Fibroblast of lung (primary cell): ENCODE results near the gene MS4A10. TPM values are rescaled to one million over a fixed set of nuclear protein-coding genes. Genes with fewer than 3 reads are reported as not detected.

ENCODE experiments used
- DNase-seq, 2 donors: peaks; one replicate each; pipeline versions ENCODE4 v3.0.0 to v3.0.0-alpha.2; 2010; ENCODE audit warnings: low read depth in 2 of 2
- H2AFZ ChIP-seq: 2 replicates; pipeline ENCODE4 v1.5.1; 2012; ENCODE audit warnings: low read length, control low read depth, inconsistent platforms
- H3K27ac ChIP-seq: 2 replicates; pipeline ENCODE4 v1.5.1; 2011; ENCODE audit warnings: low read length, control low read depth; ENCODE audit not compliant: insufficient read depth
- H3K27me3 ChIP-seq: 2 replicates; pipeline ENCODE4 v1.5.1; 2011; ENCODE audit warnings: mild to moderate bottlenecking, low read length; ENCODE audit not compliant: control insufficient read depth, insufficient read depth
- H3K36me3 ChIP-seq: 2 replicates; pipeline ENCODE4 v1.5.1; 2011; ENCODE audit warnings: low read length; ENCODE audit not compliant: control insufficient read depth, insufficient read depth
- H3K4me1 ChIP-seq: 2 replicates; pipeline ENCODE4 v1.5.1; 2011; ENCODE audit warnings: low read length; ENCODE audit not compliant: control insufficient read depth, insufficient read depth; ENCODE audit errors: extremely low read depth
- H3K4me2 ChIP-seq: 2 replicates; pipeline ENCODE4 v1.5.1; 2011; ENCODE audit warnings: low read length, control low read depth; ENCODE audit not compliant: insufficient read depth; ENCODE audit errors: extremely low read depth
- H3K4me3 ChIP-seq, 4 experiments: fragments of 200-600 bp in 1 of 4; sonication (generic) in 1 of 4; replicated peaks in 1 of 4; 2 replicates each; pipeline ENCODE4 v1.5.1; 2011 to 2016; ENCODE audit warnings: low read length in 4 of 4, low read depth in 3 of 4, mild to moderate bottlenecking in 3 of 4, control low read depth in 2 of 4, inconsistent platforms in 1 of 4, mixed read lengths in 1 of 4; ENCODE audit not compliant: insufficient read depth in 1 of 4; ENCODE audit errors: control extremely low read depth in 1 of 4
- H3K79me2 ChIP-seq: 2 replicates; pipeline ENCODE4 v1.5.1; 2012; ENCODE audit warnings: mild to moderate bottlenecking, low read length, inconsistent platforms; ENCODE audit not compliant: control insufficient read depth, insufficient read depth
- H3K9ac ChIP-seq: 2 replicates; pipeline ENCODE4 v1.5.1; 2011; ENCODE audit warnings: mild to moderate bottlenecking, low read length, control low read depth; ENCODE audit not compliant: insufficient read depth
- H3K9me3 ChIP-seq: 2 replicates; pipeline ENCODE4 v1.5.1; 2012; ENCODE audit warnings: low read depth, low read length; ENCODE audit not compliant: control insufficient read depth, insufficient read depth
- H4K20me1 ChIP-seq: 2 replicates; pipeline ENCODE4 v1.5.1; 2011; ENCODE audit warnings: low read length; ENCODE audit not compliant: control insufficient read depth, insufficient read depth; ENCODE audit errors: extremely low read depth
- CTCF ChIP-seq, 2 donors: IDR thresholded peaks in 1 of 2; conservative IDR thresholded peaks in 1 of 2; 1 replicate in 1 of 2; 2 replicates in 1 of 2; pipeline ENCODE4 v1.5.1; 2011 to 2012; ENCODE audit warnings: low read length in 2 of 2, control low read depth in 1 of 2, inconsistent platforms in 1 of 2, low read depth in 1 of 2, mild to moderate bottlenecking in 1 of 2
- EZH2 ChIP-seq: IDR thresholded peaks from 2 replicates; pipeline ENCODE4 v1.5.1; 2012; ENCODE audit warnings: low read length, control low read depth, mild to moderate bottlenecking; ENCODE audit errors: missing control alignments
- polyA plus RNA-seq, 2 donors: library from polyadenylated mRNA; depleted of rRNA in 1 of 2; stranded (reverse) in 1 of 2; unstranded in 1 of 2; fragments of >200 nt; gene quantifications; 2 replicates each; pipeline ENCODE4 v1.2.1, GENCODE V29; 2011 to 2012; ENCODE audit warnings: missing spikeins in 1 of 2
- total RNA-seq: library from RNA; depleted of rRNA; stranded (reverse); fragments of >200 nt; gene quantifications from 2 replicates; pipeline ENCODE4 v1.2.1, GENCODE V29; 2014

MS4A10 gene
- total and polyA plus RNA-seq, 2 donors (not counting 1 experiment from before 2014, with no cell fraction given), result not detected

GRCh38 chr11:60783911-60784310 is 1.2 kb upstream of the MS4A10 start:
- Histone ChIP-seq H3K27ac (no peak overlapping the region), H3K9me3 (no peaks in the 10 kb centered on the region), H3K4me2 (no peak overlapping the region), H2AFZ (no peak overlapping the region), H4K20me1 (no peaks in the 10 kb centered on the region), H3K9ac (no peak overlapping the region), H3K79me2 (no peaks in the 10 kb centered on the region), H3K27me3 (peaks cover 9% of the 10 kb centered on the region), H3K4me1 (peaks cover 3% of the 10 kb centered on the region), H3K36me3 (no peaks in the 10 kb centered on the region), H3K4me3 (no peak overlapping the region)
- no peak for DNase-seq
- TF ChIP-seq CTCF (conservative IDR thresholded peaks at IDR 0.05 in 1 of 2, IDR thresholded peaks at IDR 0.05 in 1 of 2; ENCODE audit: low read depth in 1 of 2, low read length in 2 of 2) (no peak), EZH2 (no peak)

GRCh38 chr11:60785806-60786361 is 751 bp downstream of the MS4A10 start:
- H3K27ac ChIP-seq, result no peak overlapping the region
- H3K4me2 ChIP-seq, result no peak overlapping the region
- no peak overlapping the region for H2AFZ ChIP-seq
- H3K4me3 ChIP-seq, result no peak overlapping the region
- no peaks in the 10 kb centered on the region for H3K36me3 ChIP-seq
- H3K79me2 ChIP-seq, result no peaks in the 10 kb centered on the region
- peaks cover 3% of the 10 kb centered on the region for H3K4me1 ChIP-seq
- DNase-seq, result peak; percentile 17 to 36
- peaks cover 11% of the 10 kb centered on the region for H3K27me3 ChIP-seq
- H3K9ac ChIP-seq, result no peak overlapping the region
- no peaks in the 10 kb centered on the region for H4K20me1 ChIP-seq
- TF ChIP-seq EZH2, result no peak
- no peak for TF ChIP-seq CTCF (conservative IDR thresholded peaks at IDR 0.05 in 1 of 2, IDR thresholded peaks at IDR 0.05 in 1 of 2; ENCODE audit: low read depth in 1 of 2, low read length in 2 of 2)
- H3K9me3 ChIP-seq, result no peaks in the 10 kb centered on the region

- Histone ChIP-seq H2AFZ (no peak overlapping the region), H3K4me2 (no peak overlapping the region), H3K27ac (no peak overlapping the region), H3K79me2 (no peaks in the 10 kb centered on the region), H3K27me3 (peaks cover 4% of the 10 kb centered on the region), H3K9ac (no peak overlapping the region), H3K4me3 (no peak overlapping the region), H3K9me3 (no peaks in the 10 kb centered on the region), H3K36me3 (no peaks in the 10 kb centered on the region), H3K4me1 (peaks cover 3% of the 10 kb centered on the region), H4K20me1 (no peaks in the 10 kb centered on the region)
- no peak for TF ChIP-seq CTCF (conservative IDR thresholded peaks at IDR 0.05 in 1 of 2, IDR thresholded peaks at IDR 0.05 in 1 of 2; ENCODE audit: low read depth in 1 of 2, low read length in 2 of 2)
- TF ChIP-seq EZH2, result no peak
- peak; percentile 65 to 86 for DNase-seq
Observed at GRCh38 chr11:60786811-60787567, 1.9 kb downstream of the MS4A10 start.
